ENCODE results near the gene CHMP6.

Gene CHMP6

DNA sequence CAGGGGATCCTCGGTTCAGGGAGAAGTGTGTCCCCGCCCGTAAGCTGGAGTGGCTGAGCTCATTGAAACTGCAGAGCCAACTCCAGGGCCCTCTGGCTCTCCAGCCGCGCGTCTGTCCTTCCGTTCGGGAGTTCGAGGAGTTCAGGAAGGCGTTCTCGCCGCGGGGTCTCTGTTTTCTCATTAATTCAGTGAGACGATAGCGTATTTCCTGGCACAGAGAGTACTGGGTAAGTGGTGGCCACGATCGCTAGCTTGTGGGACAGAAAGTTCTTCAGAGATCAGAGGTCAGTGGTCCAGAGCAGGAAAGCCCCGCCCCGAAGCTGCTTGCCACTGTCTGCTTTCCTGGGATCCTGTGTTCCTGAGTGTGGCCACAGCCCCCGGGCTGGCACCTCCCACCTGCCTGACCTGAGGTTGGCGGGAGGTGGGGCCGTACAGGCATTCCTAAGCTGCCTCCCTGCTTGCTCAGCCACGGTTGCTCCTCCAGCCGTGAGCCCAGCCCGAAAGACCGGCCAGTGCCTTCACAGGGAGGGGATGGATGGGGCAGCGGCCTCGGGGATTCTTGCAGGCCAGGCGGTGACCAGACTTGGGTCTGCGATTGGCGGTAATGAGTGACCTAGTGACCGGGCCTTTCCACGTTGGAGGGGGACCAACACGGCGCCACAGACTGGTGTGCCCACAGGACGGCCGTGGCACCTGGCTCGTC lies 52.2 kb downstream of the CHMP6 start:
- no peak for DNase-seq (ENCODE audit: low read depth)

- no peak for DNase-seq (ENCODE audit: low read depth)
Measured at GRCh38 chr17:81044428-81044763, 52.8 kb downstream of the CHMP6 start.

- no peak for DNase-seq (ENCODE audit: low read depth)
Measured at GRCh38 chr17:81044764-81045589, 53.3 kb downstream of the CHMP6 start.

DNA sequence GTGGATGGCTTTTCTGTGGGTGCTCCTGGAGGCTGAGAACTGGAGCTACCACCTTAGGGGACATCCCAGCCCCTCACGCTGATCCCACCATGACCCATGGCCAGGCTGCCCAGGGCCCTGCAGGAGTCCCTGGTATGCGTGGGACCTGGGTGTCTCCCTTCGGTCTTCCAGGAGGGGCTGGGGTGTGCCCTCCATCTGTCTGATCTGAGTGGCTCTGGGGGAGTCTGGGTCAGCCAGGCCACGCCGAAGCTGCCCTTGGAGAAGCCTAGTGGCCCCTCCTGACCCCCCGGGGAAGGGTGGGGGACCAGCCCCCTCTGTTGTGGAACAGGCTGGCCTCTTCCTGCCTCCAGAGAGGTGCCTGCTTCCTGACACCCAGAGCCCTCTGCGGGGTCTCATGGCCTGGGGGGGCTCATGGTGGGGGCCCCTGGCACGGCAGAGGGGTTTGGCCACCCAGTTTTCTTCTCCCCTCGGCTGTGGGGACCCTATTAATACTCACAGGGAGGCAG lies 54.0 kb downstream of the CHMP6 start:
- no peak for DNase-seq (ENCODE audit: low read depth)

- DNase-seq (ENCODE audit: low read depth) = no peak
Measured at GRCh38 chr17:81046132-81046769, 54.6 kb downstream of the CHMP6 start.

DNA sequence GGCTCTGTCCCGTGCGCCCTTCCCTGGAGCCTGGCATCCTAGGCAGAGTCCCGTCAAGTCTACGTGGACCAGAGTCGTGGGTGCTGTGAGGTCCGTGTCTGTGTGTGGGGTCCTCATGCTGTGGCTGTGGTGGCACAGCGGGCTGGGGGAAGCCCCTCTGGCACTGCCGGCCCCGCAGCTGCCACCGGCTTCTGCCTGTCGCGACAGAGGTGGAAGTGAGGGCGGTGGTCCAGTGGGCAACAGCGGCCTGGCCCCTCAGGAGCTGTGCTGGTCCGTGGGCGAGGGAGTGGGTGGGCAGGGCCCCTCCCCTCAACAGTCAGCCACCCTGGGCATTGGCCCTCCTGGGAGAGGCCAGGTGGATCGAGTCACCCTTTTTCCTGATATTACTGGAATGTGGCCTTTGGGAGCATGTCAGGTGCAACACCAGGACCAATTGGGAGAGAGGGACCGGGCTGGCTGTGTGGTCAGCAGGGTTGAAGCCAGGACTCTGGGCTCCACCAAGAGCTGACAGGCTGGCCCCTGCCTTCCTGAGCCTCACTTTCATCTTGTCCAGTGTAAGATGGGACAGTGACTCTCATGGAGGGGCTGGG lies 55.2 kb downstream of the CHMP6 start:
- DNase-seq (ENCODE audit: low read depth) = no peak

- no peak for DNase-seq (ENCODE audit: low read depth)
Measured at GRCh38 chr17:81048827-81049371, 57.3 kb downstream of the CHMP6 start.

DNA sequence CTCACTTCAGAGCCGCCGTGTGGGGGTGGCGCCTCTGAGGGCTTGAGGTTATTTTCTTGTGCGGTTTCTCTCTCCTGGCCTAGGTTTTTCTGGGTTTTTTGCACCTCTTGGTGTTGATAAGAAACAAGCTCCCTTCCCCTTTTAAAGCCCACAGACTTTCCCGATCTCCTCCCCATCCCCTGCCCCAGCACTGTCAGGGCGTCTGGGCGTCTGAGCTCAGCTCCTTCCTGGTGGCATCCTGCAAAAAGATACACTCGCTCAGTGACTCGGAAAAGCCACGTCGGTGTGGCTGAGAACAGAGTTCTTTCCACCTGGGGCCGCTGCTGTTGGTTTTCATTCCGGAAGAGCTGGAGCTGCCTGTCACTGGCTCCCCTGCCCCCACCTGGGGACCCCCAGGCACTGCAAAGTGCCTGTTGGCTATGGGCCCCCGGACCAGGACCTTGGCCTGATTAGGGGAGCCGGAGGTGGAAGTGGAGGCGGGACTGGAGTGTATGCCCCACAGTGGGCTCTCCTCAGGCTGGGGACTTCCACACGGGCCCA lies 57.8 kb downstream of the CHMP6 start:
- DNase-seq (ENCODE audit: low read depth) = no peak
